ENCODE results near the gene SERINC3.

Gene SERINC3

DNA sequence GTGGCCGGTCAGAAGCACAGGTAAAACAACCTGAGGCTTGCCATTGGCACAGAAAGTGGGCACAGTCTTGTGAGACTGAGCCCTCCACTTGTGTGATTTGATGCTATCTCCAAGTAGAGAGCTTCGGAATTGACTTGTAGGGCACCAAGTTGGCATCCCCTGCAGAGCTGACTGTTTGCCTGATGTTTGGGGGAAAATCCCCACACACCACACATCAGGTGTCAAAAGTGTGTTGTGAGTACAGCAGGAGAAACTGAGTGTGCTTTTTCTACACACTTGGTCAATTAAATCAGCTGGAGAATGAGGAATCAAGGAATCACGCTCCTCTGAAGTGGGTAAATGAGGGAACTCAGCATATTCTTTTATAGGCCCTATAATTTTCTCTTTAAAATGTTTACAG lies 989 bp downstream of the SERINC3 start:
- Histone ChIP-seq H3K4me3 (ENCODE audit: insufficient read length, low read depth) (peak overlapping the region; percentile 99), H3K4me1 (ENCODE audit: insufficient read depth, insufficient read length) (peaks cover 6% of the 10 kb centered on the region), H3K9me3 (ENCODE audit: insufficient read depth, low read length) (no peaks in the 10 kb centered on the region), H3K9ac (ENCODE audit: insufficient read length, low read depth) (no peak overlapping the region), H3K36me3 (ENCODE audit: insufficient read depth, insufficient read length, low read length) (peaks cover 11% of the 10 kb centered on the region), H3K27me3 (ENCODE audit: insufficient read depth, insufficient read length) (no peaks in the 10 kb centered on the region)
- no peak for DNase-seq (ENCODE audit: low read depth, low spot score)
- TF ChIP-seq YY1 (IDR thresholded peaks at IDR 0.05; ENCODE audit: insufficient read depth, insufficient read length) (no peak), ZNF274 (IDR thresholded peaks at IDR 0.05; ENCODE audit: low read depth, low read length) (no peak), SUZ12 (IDR thresholded peaks at IDR 0.05; ENCODE audit: extremely low read depth, insufficient read depth, insufficient read length) (no peak)

DNA sequence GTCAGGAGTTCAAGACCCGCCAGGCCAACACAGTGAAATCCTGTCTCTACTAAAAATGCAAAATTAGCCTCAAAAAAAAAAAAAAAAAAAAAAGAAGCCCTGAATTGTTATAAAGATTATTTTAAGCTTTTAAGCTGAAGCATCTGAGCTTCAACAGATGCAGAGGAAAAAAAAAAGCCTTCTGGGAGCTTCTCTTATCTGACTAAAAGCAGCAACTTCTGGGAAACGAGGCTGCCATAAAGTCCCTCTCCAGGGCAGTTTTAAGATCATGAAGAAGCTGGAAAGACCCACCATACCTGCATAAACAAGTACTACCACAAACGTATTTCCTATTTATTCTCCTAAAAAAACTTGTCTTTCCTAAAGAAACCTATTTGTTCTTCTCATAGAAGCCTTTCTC lies 3.6 kb downstream of the SERINC3 start:
- DNase-seq (ENCODE audit: low read depth, low spot score) = no peak
- Histone ChIP-seq H3K4me1 (ENCODE audit: insufficient read depth, insufficient read length) (peaks cover 4% of the 10 kb centered on the region), H3K9ac (ENCODE audit: insufficient read length, low read depth) (no peak overlapping the region), H3K36me3 (ENCODE audit: insufficient read depth, insufficient read length, low read length) (peaks cover 11% of the 10 kb centered on the region), H3K27me3 (ENCODE audit: insufficient read depth, insufficient read length) (no peaks in the 10 kb centered on the region), H3K9me3 (ENCODE audit: insufficient read depth, low read length) (no peaks in the 10 kb centered on the region), H3K4me3 (ENCODE audit: insufficient read length, low read depth) (no peak overlapping the region)
- TF ChIP-seq ZNF274 (IDR thresholded peaks at IDR 0.05; ENCODE audit: low read depth, low read length) (no peak), SUZ12 (IDR thresholded peaks at IDR 0.05; ENCODE audit: extremely low read depth, insufficient read depth, insufficient read length) (no peak)

- no peaks in the 10 kb centered on the region for H3K9me3 ChIP-seq (ENCODE audit: insufficient read depth, low read length)
- H3K27me3 ChIP-seq (ENCODE audit: insufficient read depth, insufficient read length) = no peaks in the 10 kb centered on the region
- H3K4me1 ChIP-seq (ENCODE audit: insufficient read depth, insufficient read length) = peaks cover 4% of the 10 kb centered on the region
- peaks cover 16% of the 10 kb centered on the region for H3K36me3 ChIP-seq (ENCODE audit: insufficient read depth, insufficient read length, low read length)
- H3K9ac ChIP-seq (ENCODE audit: insufficient read length, low read depth) = no peak overlapping the region
- H3K4me3 ChIP-seq (ENCODE audit: insufficient read length, low read depth) = no peak overlapping the region
- TF ChIP-seq YY1 (IDR thresholded peaks at IDR 0.05; ENCODE audit: insufficient read depth, insufficient read length) (no peak), SUZ12 (IDR thresholded peaks at IDR 0.05; ENCODE audit: extremely low read depth, insufficient read depth, insufficient read length) (no peak), ZNF274 (IDR thresholded peaks at IDR 0.05; ENCODE audit: low read depth, low read length) (no peak)
- no peak for DNase-seq (ENCODE audit: low read depth, low spot score)
These were observed 4.4 kb downstream of the SERINC3 start for GRCh38 chr20:44517454-44517853.

GRCh38 chr20:44516491-44516890 lies 5.4 kb downstream of the SERINC3 start:
- no peaks in the 10 kb centered on the region for H3K9me3 ChIP-seq (ENCODE audit: insufficient read depth, low read length)
- peaks cover 21% of the 10 kb centered on the region for H3K36me3 ChIP-seq (ENCODE audit: insufficient read depth, insufficient read length, low read length)
- TF ChIP-seq ZNF274 (IDR thresholded peaks at IDR 0.05; ENCODE audit: low read depth, low read length) (no peak), YY1 (IDR thresholded peaks at IDR 0.05; ENCODE audit: insufficient read depth, insufficient read length) (no peak), SUZ12 (IDR thresholded peaks at IDR 0.05; ENCODE audit: extremely low read depth, insufficient read depth, insufficient read length) (no peak)
- no peak overlapping the region for H3K9ac ChIP-seq (ENCODE audit: insufficient read length, low read depth)
- no peak for DNase-seq (ENCODE audit: low read depth, low spot score)
- H3K27me3 ChIP-seq (ENCODE audit: insufficient read depth, insufficient read length) = no peaks in the 10 kb centered on the region
- H3K4me3 ChIP-seq (ENCODE audit: insufficient read length, low read depth) = no peak overlapping the region
- peaks cover 4% of the 10 kb centered on the region for H3K4me1 ChIP-seq (ENCODE audit: insufficient read depth, insufficient read length)

DNA sequence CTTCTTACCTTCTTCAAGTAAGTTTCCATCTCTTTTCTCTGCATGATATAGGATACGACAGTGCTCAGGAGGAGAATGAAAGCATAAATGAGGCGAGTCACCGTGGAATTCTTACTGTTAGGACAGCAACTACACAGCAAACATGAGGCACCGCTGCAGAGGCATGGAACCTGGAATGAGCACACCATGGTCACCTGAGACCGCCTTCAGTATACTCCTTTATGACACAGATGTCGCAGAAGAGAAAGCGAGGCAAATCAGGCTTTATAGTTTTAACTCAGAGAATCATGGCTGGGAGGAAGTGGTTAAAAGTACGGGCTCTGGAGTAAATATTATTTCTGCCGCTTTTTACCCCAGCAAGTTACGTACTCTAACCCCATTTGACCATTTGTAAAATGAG lies 8.0 kb downstream of the SERINC3 start:
- Histone ChIP-seq H3K36me3 (ENCODE audit: insufficient read depth, insufficient read length, low read length) (peaks cover 33% of the 10 kb centered on the region), H3K27me3 (ENCODE audit: insufficient read depth, insufficient read length) (no peaks in the 10 kb centered on the region), H3K9ac (ENCODE audit: insufficient read length, low read depth) (no peak overlapping the region), H3K4me1 (ENCODE audit: insufficient read depth, insufficient read length) (no peaks in the 10 kb centered on the region), H3K9me3 (ENCODE audit: insufficient read depth, low read length) (no peaks in the 10 kb centered on the region), H3K4me3 (ENCODE audit: insufficient read length, low read depth) (no peak overlapping the region)
- no peak for DNase-seq (ENCODE audit: low read depth, low spot score)
- TF ChIP-seq YY1 (IDR thresholded peaks at IDR 0.05; ENCODE audit: insufficient read depth, insufficient read length) (no peak), SUZ12 (IDR thresholded peaks at IDR 0.05; ENCODE audit: extremely low read depth, insufficient read depth, insufficient read length) (no peak), ZNF274 (IDR thresholded peaks at IDR 0.05; ENCODE audit: low read depth, low read length) (no peak)

GRCh38 chr20:44509762-44510161 lies 12.1 kb downstream of the SERINC3 start:
- no peaks in the 10 kb centered on the region for H3K9me3 ChIP-seq (ENCODE audit: insufficient read depth, low read length)
- H3K27me3 ChIP-seq (ENCODE audit: insufficient read depth, insufficient read length) = no peaks in the 10 kb centered on the region
- TF ChIP-seq YY1 (IDR thresholded peaks at IDR 0.05; ENCODE audit: insufficient read depth, insufficient read length) (no peak), SUZ12 (IDR thresholded peaks at IDR 0.05; ENCODE audit: extremely low read depth, insufficient read depth, insufficient read length) (no peak), ZNF274 (IDR thresholded peaks at IDR 0.05; ENCODE audit: low read depth, low read length) (no peak)
- H3K9ac ChIP-seq (ENCODE audit: insufficient read length, low read depth) = no peak overlapping the region
- DNase-seq (ENCODE audit: low read depth, low spot score) = no peak
- peaks cover 68% of the 10 kb centered on the region for H3K36me3 ChIP-seq (ENCODE audit: insufficient read depth, insufficient read length, low read length)
- no peaks in the 10 kb centered on the region for H3K4me1 ChIP-seq (ENCODE audit: insufficient read depth, insufficient read length)
- H3K4me3 ChIP-seq (ENCODE audit: insufficient read length, low read depth) = no peak overlapping the region

GRCh38 chr20:44504402-44505307 lies 17.2 kb downstream of the SERINC3 start:
- Histone ChIP-seq H3K9ac (ENCODE audit: insufficient read length, low read depth) (no peak overlapping the region), H3K4me3 (ENCODE audit: insufficient read length, low read depth) (no peak overlapping the region), H3K4me1 (ENCODE audit: insufficient read depth, insufficient read length) (no peaks in the 10 kb centered on the region), H3K36me3 (ENCODE audit: insufficient read depth, insufficient read length, low read length) (peaks cover 96% of the 10 kb centered on the region), H3K27me3 (ENCODE audit: insufficient read depth, insufficient read length) (no peaks in the 10 kb centered on the region), H3K9me3 (ENCODE audit: insufficient read depth, low read length) (no peaks in the 10 kb centered on the region)
- no peak for TF ChIP-seq ZNF274 (IDR thresholded peaks at IDR 0.05; ENCODE audit: low read depth, low read length)
- no peak for TF ChIP-seq SUZ12 (IDR thresholded peaks at IDR 0.05; ENCODE audit: extremely low read depth, insufficient read depth, insufficient read length)
- TF ChIP-seq YY1 (IDR thresholded peaks at IDR 0.05; ENCODE audit: insufficient read depth, insufficient read length) = no peak
- DNase-seq (ENCODE audit: low read depth, low spot score) = no peak
